H1 (cell line): ENCODE results near the gene MALT1. TPM values are rescaled to one million over a fixed set of nuclear protein-coding genes. Genes with fewer than 3 reads are reported as not detected.

Experiments used
- CTCF ChIA-PET: fragments of 300-600 bp; sonication (Branson Sonifier 250); formaldehyde crosslinking; loops from one replicate; lab custom pipeline; 2021; ENCODE audit not compliant: partially characterized antibody; lab: Charles Lee
- POLR2A ChIA-PET: fragments of 300-600 bp; sonication (Branson Sonifier 250); formaldehyde crosslinking; loops from one replicate; lab custom pipeline; 2021; ENCODE audit warnings: inconsistent platforms; ENCODE audit not compliant: partially characterized antibody; lab: Charles Lee
- DNase-seq, 2 experiments: peaks; one replicate each; pipeline versions ENCODE4 v3.0.0 to v3.0.0-alpha.2; 2010 to 2022; ENCODE audit warnings: low spot score in 2 of 2, low read depth in 1 of 2, mixed read lengths in 1 of 2
- FAIRE-seq: peaks from 2 replicates; lab custom pipeline; 2011; peaks lifted over from hg19 to GRCh38; lab: Jason Lieb, UNC
- H2AFZ ChIP-seq: 2 replicates; pipeline ENCODE4 v1.8.1; 2012; ENCODE audit warnings: low read length, inconsistent platforms
- H2AK5ac ChIP-seq: 2 replicates; pipeline ENCODE4 v1.6.1; 2013; ENCODE audit warnings: low read depth, low read length
- H2BK120ac ChIP-seq: replicated peaks from 2 replicates; pipeline ENCODE3; 2013; ENCODE audit warnings: low read depth, low read length, inconsistent platforms
- H2BK12ac ChIP-seq: 2 replicates; pipeline ENCODE4 v1.6.1; 2013; ENCODE audit warnings: low read depth, low read length
- H2BK15ac ChIP-seq: 2 replicates; pipeline ENCODE4 v1.6.1; 2013; ENCODE audit warnings: low read length
- H2BK20ac ChIP-seq: 2 replicates; pipeline ENCODE4 v1.6.1; 2013; ENCODE audit warnings: low read length
- H2BK5ac ChIP-seq: 2 replicates; pipeline ENCODE4 v1.6.1; 2013; ENCODE audit warnings: low read depth, low read length
- H3K14ac ChIP-seq: 2 replicates; pipeline ENCODE4 v1.6.1; 2013; ENCODE audit warnings: inconsistent platforms; ENCODE audit not compliant: insufficient read length
- H3K18ac ChIP-seq: 2 replicates; pipeline ENCODE4 v1.6.1; 2013; ENCODE audit warnings: low read length; ENCODE audit errors: extremely low read depth
- H3K23ac ChIP-seq: 2 replicates; pipeline ENCODE4 v1.6.1; 2013; ENCODE audit warnings: inconsistent platforms; ENCODE audit not compliant: insufficient read length
- H3K23me2 ChIP-seq: 2 replicates; pipeline ENCODE4 v1.6.1; 2013; ENCODE audit warnings: low read depth, low read length
- H3K27ac ChIP-seq: 2 replicates; pipeline ENCODE4 v1.6.1; 2011; ENCODE audit warnings: low read depth, low read length, inconsistent platforms
- H3K27me3 ChIP-seq, 4 experiments: replicated peaks in 1 of 4; 1 replicate in 1 of 4; 2 replicates in 3 of 4; pipeline versions ENCODE4 v1.6.1 to v1.8.1; 2011 to 2013; ENCODE audit warnings: low read length in 3 of 4, mild to moderate bottlenecking in 3 of 4, inconsistent platforms in 2 of 4, mixed read lengths in 2 of 4, moderate library complexity in 1 of 4; ENCODE audit not compliant: control insufficient read depth in 3 of 4, insufficient read depth in 3 of 4; ENCODE audit errors: extremely low read depth in 1 of 4
- H3K36me3 ChIP-seq, 4 experiments: 2 replicates each; pipeline versions ENCODE4 v1.6.1 to v1.8.1; 2011 to 2013; ENCODE audit warnings: mild to moderate bottlenecking in 4 of 4, low read length in 3 of 4, moderate library complexity in 2 of 4, control low read depth in 1 of 4, inconsistent platforms in 1 of 4; ENCODE audit not compliant: insufficient read depth in 4 of 4, control insufficient read depth in 2 of 4
- H3K4ac ChIP-seq: replicated peaks from 2 replicates; pipeline ENCODE3; 2013; ENCODE audit warnings: low read length, low read depth, mixed read lengths, inconsistent platforms; ENCODE audit not compliant: insufficient read length
- H3K4me1 ChIP-seq, 4 experiments: replicated peaks in 1 of 4; 1 replicate in 1 of 4; 2 replicates in 3 of 4; pipeline versions ENCODE4 v1.6.1 to v1.8.1; 2011 to 2013; ENCODE audit warnings: low read length in 3 of 4, inconsistent platforms in 2 of 4, mixed read lengths in 1 of 4; ENCODE audit not compliant: insufficient read depth in 4 of 4, control insufficient read depth in 3 of 4
- H3K4me2 ChIP-seq, 2 experiments: 2 replicates each; pipeline versions ENCODE4 v1.6.1 to v1.8.1; 2011 to 2013; ENCODE audit warnings: low read depth in 2 of 2, low read length in 2 of 2, control low read depth in 1 of 2, inconsistent platforms in 1 of 2, mild to moderate bottlenecking in 1 of 2; ENCODE audit not compliant: insufficient read depth in 1 of 2
- H3K4me3 ChIP-seq, 4 experiments: fragments of 200-600, 300-600 bp in 1 of 4; sonication (generic), shearing (Covaris generic), sonication (Bioruptor Twin) in 1 of 4; 2 replicates each; pipeline versions ENCODE4 v1.5.1 to v1.8.1; 2011 to 2016; ENCODE audit warnings: low read length in 4 of 4, low read depth in 3 of 4, control low read depth in 2 of 4, inconsistent platforms in 2 of 4, mild to moderate bottlenecking in 2 of 4, mixed read lengths in 1 of 4, moderate library complexity in 1 of 4; ENCODE audit not compliant: insufficient read depth in 2 of 4; ENCODE audit errors: extremely low read depth in 1 of 4
- H3K56ac ChIP-seq: replicated peaks from 2 replicates; pipeline ENCODE3; 2013; ENCODE audit warnings: low read depth, mild to moderate bottlenecking, mixed read lengths, low read length, inconsistent platforms; ENCODE audit not compliant: insufficient read length
- H3K79me1 ChIP-seq: 2 replicates; pipeline ENCODE4 v1.6.1; 2013; ENCODE audit warnings: low read depth, low read length, control low read depth
- H3K79me2 ChIP-seq, 2 experiments: 2 replicates each; pipeline versions ENCODE4 v1.6.1 to v1.8.1; 2012 to 2013; ENCODE audit warnings: low read length in 2 of 2, mild to moderate bottlenecking in 2 of 2, inconsistent platforms in 1 of 2; ENCODE audit not compliant: insufficient read depth in 2 of 2, control insufficient read depth in 1 of 2
- H3K9ac ChIP-seq, 4 experiments: replicated peaks in 1 of 4; 1 replicate in 1 of 4; 2 replicates in 3 of 4; pipeline versions ENCODE4 v1.6.1 to v1.8.1; 2011 to 2013; ENCODE audit warnings: low read depth in 3 of 4, low read length in 3 of 4, control low read depth in 2 of 4, mild to moderate bottlenecking in 2 of 4, moderate library complexity in 2 of 4, inconsistent platforms in 1 of 4; ENCODE audit errors: extremely low read depth in 1 of 4
- H3K9me3 ChIP-seq, 2 experiments: 2 replicates each; pipeline versions ENCODE4 v1.6.1 to v1.8.1; 2012 to 2013; ENCODE audit warnings: mild to moderate bottlenecking in 2 of 2, moderate library complexity in 2 of 2, control low read depth in 1 of 2, inconsistent platforms in 1 of 2, low read depth in 1 of 2, low read length in 1 of 2, mixed read lengths in 1 of 2; ENCODE audit not compliant: insufficient read depth in 2 of 2
- H4K20me1 ChIP-seq, 2 experiments: replicated peaks in 1 of 2; 2 replicates each; pipeline versions ENCODE3 to v1.8.1; 2011 to 2013; ENCODE audit warnings: inconsistent platforms in 2 of 2, low read length in 2 of 2, mild to moderate bottlenecking in 1 of 2; ENCODE audit not compliant: insufficient read depth in 2 of 2, control insufficient read depth in 1 of 2
- H4K5ac ChIP-seq: 2 replicates; pipeline ENCODE4 v1.6.1; 2013; ENCODE audit warnings: low read length, low read depth, mixed read lengths, inconsistent platforms; ENCODE audit not compliant: insufficient read length
- H4K8ac ChIP-seq: 2 replicates; pipeline ENCODE4 v1.8.0; 2013; ENCODE audit warnings: mild to moderate bottlenecking, moderate library complexity, low read length, inconsistent platforms; ENCODE audit not compliant: insufficient read depth; ENCODE audit errors: extremely low read depth
- H4K91ac ChIP-seq: replicated peaks from 2 replicates; pipeline ENCODE3; 2013; ENCODE audit warnings: low read length, mixed read lengths, inconsistent platforms; ENCODE audit not compliant: insufficient read length
- BCL11A ChIP-seq, 2 experiments: IDR thresholded peaks; one replicate each; pipeline ENCODE4 v1.6.1; 2011; ENCODE audit warnings: low read depth in 2 of 2, low read length in 2 of 2, mild to moderate bottlenecking in 2 of 2
- EGR1 ChIP-seq: IDR thresholded peaks from 2 replicates; pipeline ENCODE4 v1.6.1; 2011; ENCODE audit warnings: low read depth, low read length, borderline replicate concordance
- FOSL1 ChIP-seq: IDR thresholded peaks from 2 replicates; pipeline ENCODE4 v1.6.1; 2011; ENCODE audit warnings: mild to moderate bottlenecking, low read depth, low read length, moderate library complexity; ENCODE audit not compliant: insufficient read depth
- HDAC6 ChIP-seq: IDR thresholded peaks from one replicate; pipeline ENCODE4 v1.7.1; 2012; ENCODE audit warnings: low read depth, mild to moderate bottlenecking, inconsistent platforms, low read length, moderate library complexity
- JUND ChIP-seq: IDR thresholded peaks from 2 replicates; pipeline ENCODE4 v1.6.1; 2011; ENCODE audit warnings: mild to moderate bottlenecking, improper control_type of control experiment, low read length
- KDM1A ChIP-seq: fragments of 200-600, 300-600 bp; sonication (generic); IDR thresholded peaks from 2 replicates; pipeline ENCODE4 v1.7.1; 2016; ENCODE audit warnings: mild to moderate bottlenecking, low read length, borderline replicate concordance
- RBBP5 ChIP-seq: IDR thresholded peaks from 2 replicates; pipeline ENCODE4 v1.7.1; 2012; ENCODE audit warnings: low read depth, mild to moderate bottlenecking, inconsistent platforms, low read length, moderate library complexity, borderline replicate concordance
- SIRT6 ChIP-seq: IDR thresholded peaks from one replicate; pipeline ENCODE4 v1.7.1; 2012; ENCODE audit warnings: low read length, inconsistent platforms
- SP2 ChIP-seq: IDR thresholded peaks from 2 replicates; pipeline ENCODE4 v1.6.1; 2012; ENCODE audit warnings: mild to moderate bottlenecking, low read length, inconsistent platforms
- SRF ChIP-seq: IDR thresholded peaks from 2 replicates; pipeline ENCODE4 v1.6.1; 2011; ENCODE audit warnings: mild to moderate bottlenecking, low read depth, low read length, moderate library complexity
- TAF7 ChIP-seq: optimal IDR thresholded peaks from 2 replicates; pipeline ENCODE3; 2011; ENCODE audit warnings: low read depth, mild to moderate bottlenecking, inconsistent platforms, low read length, moderate library complexity, borderline replicate concordance
- TBP ChIP-seq: IDR thresholded peaks from 2 replicates; pipeline ENCODE4 v1.6.1; 2011; ENCODE audit warnings: low read depth, low read length, improper control_type of control experiment
- USF2 ChIP-seq: IDR thresholded peaks from 2 replicates; pipeline ENCODE4 v1.6.1; 2011; ENCODE audit warnings: low read length, improper control_type of control experiment
- YY1 ChIP-seq: IDR thresholded peaks from 2 replicates; pipeline ENCODE4 v1.6.1; 2011; ENCODE audit warnings: low read depth, mild to moderate bottlenecking, low read length
- WGBS, 2 experiments: shearing (Covaris generic) in 1 of 2; methylation state at CpG; one replicate each; pipeline versions ENCODE4 v1.1.6 to v1.1.7; 2013 to 2015; ENCODE audit warnings: low lambda C conversion rate in 2 of 2, mixed read lengths in 2 of 2, inconsistent platforms in 1 of 2, low coverage in 1 of 2, missing lambda C conversion rate in 1 of 2; ENCODE audit not compliant: insufficient replicate concordance in 2 of 2, insufficient coverage in 1 of 2, insufficient read length in 1 of 2; ENCODE audit errors: extremely low coverage in 1 of 2, missing lambda C conversion rate in 1 of 2; 5-methylcytosine and 5-hydroxymethylcytosine counted together
- polyA plus RNA-seq, 7 experiments: library from polyadenylated mRNA; depleted of rRNA in 3 of 7; stranded (reverse) in 5 of 7; unstranded in 2 of 7; fragments of >200 nt in 5 of 7; fragments of 200-250 nt in 2 of 7; gene quantifications; 1 replicate in 5 of 7; 2 replicates in 1 of 7; 4 replicates in 1 of 7; pipeline versions ENCODE4 v1.2.1 to v1.2.3, GENCODE V29; 2011 to 2013; ENCODE audit warnings: missing spikeins in 2 of 7, mixed read lengths in 2 of 7
- total RNA-seq: library from RNA; stranded (reverse); fragmentation: NEBNext Ultra II Directional; extraction: Animal tissue kit (Norgen Biotek cat#: 25700); gene quantifications from 2 replicates; pipeline ENCODE4 v1.2.1, GENCODE V29; 2021

The MALT1 gene
- total and polyA plus RNA-seq, 2 of the 8 experiments (the other 6 are each of a cell fraction or from before 2014, with no cell fraction given), result 10.7 to 25.9 TPM

GRCh38 chr18:58700209-58700608 lies 28.9 kb downstream of the MALT1 start:
- TF ChIP-seq FOSL1, result no peak
- no peak for TF ChIP-seq JUND
- no peak for TF ChIP-seq YY1
- TF ChIP-seq BCL11A (IDR thresholded peaks at IDR 0.05; ENCODE audit: low read depth in 2 of 2, low read length in 2 of 2), result no peak
- TF ChIP-seq USF2, result no peak
- TF ChIP-seq SP2, result no peak
- no peak for TF ChIP-seq SIRT6
- TF ChIP-seq SRF, result no peak
- no peak for TF ChIP-seq HDAC6
- no peak for TF ChIP-seq TBP
- no peak for TF ChIP-seq EGR1
- TF ChIP-seq RBBP5, result no peak
- no peak for TF ChIP-seq KDM1A
- no peak for TF ChIP-seq TAF7
- Histone ChIP-seq H4K8ac (no peak overlapping the region), H3K23me2 (no peaks in the 10 kb centered on the region), H4K20me1 (no peaks in the 10 kb centered on the region), H3K36me3 (peaks cover 0 to 21% (median 7%) of the 10 kb centered on the region in 4 experiments; a peak in 3 of 8 replicates), H3K56ac (no peak overlapping the region), H2BK5ac (no peak overlapping the region), H3K4me3 (no peak overlapping the region), H3K4me1 (peaks cover 0 to under 1% (median 0%) of the 10 kb centered on the region in 4 experiments; a peak in 1 of 7 replicates), H2BK20ac (no peak overlapping the region), H3K9ac (no peak overlapping the region), H3K27me3 (no peaks in the 10 kb centered on the region), H2BK15ac (no peak overlapping the region), H3K79me2 (no peaks in the 10 kb centered on the region), H3K18ac (no peak overlapping the region), H3K79me1 (no peaks in the 10 kb centered on the region), H2BK120ac (no peak overlapping the region), H4K91ac (no peak overlapping the region), H3K9me3 (no peaks in the 10 kb centered on the region), H3K27ac (no peak overlapping the region), H4K5ac (no peak overlapping the region), H3K14ac (no peak overlapping the region), H3K4ac (no peak overlapping the region), H3K4me2 (no peak overlapping the region), H2AFZ (no peak overlapping the region), H2BK12ac (no peak overlapping the region), H2AK5ac (no peak overlapping the region), H3K23ac (no peak overlapping the region)
- WGBS, 2 experiments, result 86% methylated on average over 4 of the region's 4 CpGs; no CpG with 5 or more reads in 1 of the 2 experiments
- POLR2A ChIA-PET, result no interaction called here
- CTCF ChIA-PET, result interaction anchor here (1.7 to 3.5 kb wide), 4 partner anchors 9 to 170 kb away, joined by 4 to 21 read pairs (median 10); no protein-coding TSS in a partner anchor
- DNase-seq (no peak), FAIRE-seq (no peak)
